ENCODE measurements around the gene NDUFAF8. TPM values are rescaled to one million over a fixed set of nuclear protein-coding genes. Genes with fewer than 3 reads are reported as not detected.
A peak's percentile ranks its signal among the peaks of the same experiment; 100 is the strongest.

Gene NDUFAF8
- total RNA-seq, 2 donors from 2014 or later: 33.4 to 68.0 TPM

GRCh38 chr17:81257533-81257932 is 18.4 kb downstream of the NDUFAF8 start:
- Mint-ChIP-seq H3K27ac (no peak overlapping the region), H3K4me1 (peaks cover 12% of the 10 kb centered on the region), H3K36me3 (ENCODE audit: low read depth) (peaks cover 18% of the 10 kb centered on the region), H3K9me3 (no peaks in the 10 kb centered on the region), H3K27me3 (no peaks in the 10 kb centered on the region), H3K4me3 (no peak overlapping the region)
- ATAC-seq (replicated peaks): no peak

GRCh38 chr17:81258292-81258691 is 19.2 kb downstream of the NDUFAF8 start:
- Mint-ChIP-seq H3K9me3 (no peaks in the 10 kb centered on the region), H3K27me3 (no peaks in the 10 kb centered on the region), H3K27ac (no peak overlapping the region), H3K4me1 (peaks cover 8% of the 10 kb centered on the region), H3K36me3 (ENCODE audit: low read depth) (peaks cover 16% of the 10 kb centered on the region), H3K4me3 (no peak overlapping the region)
- no peak for ATAC-seq (replicated peaks)

- H3K27ac Mint-ChIP-seq: no peak overlapping the region
- no peak overlapping the region for H3K4me3 Mint-ChIP-seq
- H3K4me1 Mint-ChIP-seq: peaks cover under 1% of the 10 kb centered on the region
- no peak for ATAC-seq (replicated peaks)
- no peaks in the 10 kb centered on the region for H3K9me3 Mint-ChIP-seq
- no peaks in the 10 kb centered on the region for H3K27me3 Mint-ChIP-seq
- H3K36me3 Mint-ChIP-seq (ENCODE audit: low read depth): peaks cover 14% of the 10 kb centered on the region
These were observed 20.0 kb downstream of the NDUFAF8 start for GRCh38 chr17:81259058-81259605.

- Mint-ChIP-seq H3K36me3 (ENCODE audit: low read depth) (peaks cover 24% of the 10 kb centered on the region), H3K27me3 (no peaks in the 10 kb centered on the region), H3K27ac (no peak overlapping the region), H3K4me3 (no peak overlapping the region), H3K9me3 (no peaks in the 10 kb centered on the region), H3K4me1 (no peaks in the 10 kb centered on the region)
- no peak for ATAC-seq (replicated peaks)
These were observed 21.1 kb downstream of the NDUFAF8 start for GRCh38 chr17:81260171-81260570.

GRCh38 chr17:81260641-81261040 is 21.5 kb downstream of the NDUFAF8 start:
- no peak for ATAC-seq (replicated peaks)

GRCh38 chr17:81261096-81261495 is 22.0 kb downstream of the NDUFAF8 start:
- no peaks in the 10 kb centered on the region for H3K9me3 Mint-ChIP-seq
- no peak overlapping the region for H3K4me3 Mint-ChIP-seq
- H3K36me3 Mint-ChIP-seq (ENCODE audit: low read depth): peaks cover 33% of the 10 kb centered on the region
- no peak for ATAC-seq (replicated peaks)
- H3K4me1 Mint-ChIP-seq: no peaks in the 10 kb centered on the region
- H3K27me3 Mint-ChIP-seq: no peaks in the 10 kb centered on the region
- H3K27ac Mint-ChIP-seq: no peak overlapping the region

More at GRCh38 chr17:81260641-81261040, 21.5 kb downstream of the NDUFAF8 start:
- no peaks in the 10 kb centered on the region for H3K27me3 Mint-ChIP-seq
- no peaks in the 10 kb centered on the region for H3K4me1 Mint-ChIP-seq
- peaks cover 29% of the 10 kb centered on the region for H3K36me3 Mint-ChIP-seq (ENCODE audit: low read depth)
- no peak overlapping the region for H3K27ac Mint-ChIP-seq
- H3K4me3 Mint-ChIP-seq: no peak overlapping the region
- no peaks in the 10 kb centered on the region for H3K9me3 Mint-ChIP-seq

GRCh38 chr17:81261582-81262336 is 22.6 kb downstream of the NDUFAF8 start:
- H3K27ac Mint-ChIP-seq: no peak overlapping the region
- no peaks in the 10 kb centered on the region for H3K27me3 Mint-ChIP-seq
- no peak overlapping the region for H3K4me3 Mint-ChIP-seq
- H3K9me3 Mint-ChIP-seq: no peaks in the 10 kb centered on the region
- H3K4me1 Mint-ChIP-seq: no peaks in the 10 kb centered on the region
- no peak for ATAC-seq (replicated peaks)
- H3K36me3 Mint-ChIP-seq (ENCODE audit: low read depth): peaks cover 40% of the 10 kb centered on the region

- Mint-ChIP-seq H3K4me3 (no peak overlapping the region), H3K27me3 (no peaks in the 10 kb centered on the region), H3K27ac (no peak overlapping the region), H3K36me3 (ENCODE audit: low read depth) (peaks cover 57% of the 10 kb centered on the region), H3K4me1 (no peaks in the 10 kb centered on the region), H3K9me3 (no peaks in the 10 kb centered on the region)
- no peak for ATAC-seq (replicated peaks)
These were observed 24.5 kb downstream of the NDUFAF8 start for GRCh38 chr17:81263371-81264181.

- no peak for ATAC-seq (replicated peaks)
- Mint-ChIP-seq H3K4me1 (no peaks in the 10 kb centered on the region), H3K36me3 (ENCODE audit: low read depth) (peaks cover 62% of the 10 kb centered on the region), H3K4me3 (no peak overlapping the region), H3K27ac (no peak overlapping the region), H3K9me3 (no peaks in the 10 kb centered on the region), H3K27me3 (no peaks in the 10 kb centered on the region)
These were observed 25.5 kb downstream of the NDUFAF8 start for GRCh38 chr17:81264640-81265039.

- no peaks in the 10 kb centered on the region for H3K9me3 Mint-ChIP-seq
- no peak for ATAC-seq (replicated peaks)
- no peaks in the 10 kb centered on the region for H3K27me3 Mint-ChIP-seq
- no peak overlapping the region for H3K4me3 Mint-ChIP-seq
- H3K36me3 Mint-ChIP-seq (ENCODE audit: low read depth): peaks cover 70% of the 10 kb centered on the region
- H3K27ac Mint-ChIP-seq: no peak overlapping the region
- no peaks in the 10 kb centered on the region for H3K4me1 Mint-ChIP-seq
These were observed 26.5 kb downstream of the NDUFAF8 start for GRCh38 chr17:81265576-81265975.

- H3K27ac Mint-ChIP-seq: peak overlapping the region; percentile 0
- no peak for ATAC-seq (replicated peaks)
- H3K9me3 Mint-ChIP-seq: no peaks in the 10 kb centered on the region
- H3K4me1 Mint-ChIP-seq: no peaks in the 10 kb centered on the region
- peaks cover 87% of the 10 kb centered on the region for H3K36me3 Mint-ChIP-seq (ENCODE audit: low read depth)
- H3K27me3 Mint-ChIP-seq: no peaks in the 10 kb centered on the region
- H3K4me3 Mint-ChIP-seq: no peak overlapping the region
These were observed 28.4 kb downstream of the NDUFAF8 start for GRCh38 chr17:81267390-81268067.

GRCh38 chr17:81270279-81270678 is 31.2 kb downstream of the NDUFAF8 start:
- no peaks in the 10 kb centered on the region for H3K27me3 Mint-ChIP-seq
- H3K4me1 Mint-ChIP-seq: no peaks in the 10 kb centered on the region
- H3K36me3 Mint-ChIP-seq (ENCODE audit: low read depth): peaks cover 85% of the 10 kb centered on the region
- no peak overlapping the region for H3K27ac Mint-ChIP-seq
- no peak for ATAC-seq (replicated peaks)
- H3K9me3 Mint-ChIP-seq: no peaks in the 10 kb centered on the region
- no peak overlapping the region for H3K4me3 Mint-ChIP-seq

GRCh38 chr17:81271226-81271625 is 32.1 kb downstream of the NDUFAF8 start:
- H3K27me3 Mint-ChIP-seq: no peaks in the 10 kb centered on the region
- no peaks in the 10 kb centered on the region for H3K9me3 Mint-ChIP-seq
- H3K36me3 Mint-ChIP-seq (ENCODE audit: low read depth): peaks cover 85% of the 10 kb centered on the region
- no peak for ATAC-seq (replicated peaks)
- H3K27ac Mint-ChIP-seq: no peak overlapping the region
- H3K4me1 Mint-ChIP-seq: no peaks in the 10 kb centered on the region
- no peak overlapping the region for H3K4me3 Mint-ChIP-seq

GRCh38 chr17:81272616-81273015 is 33.5 kb downstream of the NDUFAF8 start:
- Mint-ChIP-seq H3K9me3 (no peaks in the 10 kb centered on the region), H3K4me3 (no peak overlapping the region), H3K27ac (peak overlapping the region; percentile 28), H3K36me3 (ENCODE audit: low read depth) (peaks cover 87% of the 10 kb centered on the region), H3K4me1 (no peaks in the 10 kb centered on the region), H3K27me3 (no peaks in the 10 kb centered on the region)
- ATAC-seq (replicated peaks): no peak

All from activated T-helper 17 cell treated with anti-CD3 and anti-CD28 coated beads, Interleukin-2, amount 50 U/mL, for 72 hours (primary cell).